Neural progenitor cell (in vitro differentiated cells): ENCODE results near the gene TLE6. TPM values are rescaled to one million over a fixed set of nuclear protein-coding genes. Genes with fewer than 3 reads are reported as not detected.

ENCODE experiments used
- DNase-seq: peaks from one replicate; pipeline ENCODE4 v3.0.0-alpha.2; 2016; ENCODE audit warnings: low spot score
- H2AFZ ChIP-seq: fragments of 200-600 bp; sonication (generic); replicated peaks from 2 replicates; pipeline ENCODE4 v1.6.1; 2016; ENCODE audit warnings: antibody characterized with exemption
- H3F3A ChIP-seq: fragments of 200-600 bp; sonication (generic); 2 replicates; pipeline ENCODE4 v1.6.1; 2016; ENCODE audit warnings: antibody characterized with exemption, low read depth
- H3K27ac ChIP-seq: fragments of 200-600 bp; sonication (generic); 2 replicates; pipeline ENCODE4 v1.5.1; 2016; ENCODE audit warnings: mild to moderate bottlenecking
- H3K27me3 ChIP-seq: fragments of 200-600 bp; sonication (generic); 2 replicates; pipeline ENCODE4 v1.6.1; 2016; ENCODE audit warnings: mild to moderate bottlenecking, moderate library complexity
- H3K36me3 ChIP-seq: fragments of 200-600 bp; sonication (generic); 2 replicates; pipeline ENCODE4 v1.5.1; 2016
- H3K4me1 ChIP-seq: fragments of 200-600 bp; sonication (generic); 2 replicates; pipeline ENCODE4 v1.6.1; 2016; ENCODE audit warnings: mixed run types
- H3K4me2 ChIP-seq: fragments of 200-600 bp; sonication (generic); 2 replicates; pipeline ENCODE4 v1.6.1; 2016
- H3K4me3 ChIP-seq: fragments of 200-600 bp; sonication (generic); 2 replicates; pipeline ENCODE4 v1.5.1; 2016
- H3K79me2 ChIP-seq: fragments of 200-600 bp; sonication (generic); 2 replicates; pipeline ENCODE4 v1.6.1; 2016; ENCODE audit warnings: low read depth
- H3K9ac ChIP-seq: fragments of 200-600 bp; sonication (generic); 2 replicates; pipeline ENCODE4 v1.6.1; 2016
- H3K9me3 ChIP-seq: fragments of 200-600 bp; sonication (generic); 2 replicates; pipeline ENCODE4 v1.5.1; 2016; ENCODE audit warnings: low read depth
- H4K20me1 ChIP-seq: fragments of 200-600 bp; sonication (generic); 2 replicates; pipeline ENCODE4 v1.6.1; 2016; ENCODE audit warnings: low read depth
- H3K27ac Mint-ChIP-seq: 3 replicates; pipeline ENCODE4 v1.8.0; 2021; ENCODE audit warnings: mixed read lengths
- H3K27me3 Mint-ChIP-seq: 2 replicates; pipeline ENCODE4 v1.8.0; 2022; ENCODE audit warnings: low read depth, mild to moderate bottlenecking, inconsistent platforms, moderate library complexity, mixed read lengths; ENCODE audit not compliant: insufficient read depth
- H3K36me3 Mint-ChIP-seq: 3 replicates; pipeline ENCODE4 v1.8.0; 2021; ENCODE audit warnings: mixed read lengths
- H3K4me1 Mint-ChIP-seq: 3 replicates; pipeline ENCODE4 v1.8.0; 2021; ENCODE audit warnings: mixed read lengths
- H3K4me3 Mint-ChIP-seq: 3 replicates; pipeline ENCODE4 v1.8.0; 2021; ENCODE audit warnings: mild to moderate bottlenecking, moderate library complexity, mixed read lengths
- H3K9me3 Mint-ChIP-seq: 3 replicates; pipeline ENCODE4 v1.8.0; 2020; ENCODE audit warnings: mixed read lengths
- EZH2 ChIP-seq: fragments of 200-600 bp; sonication (generic); IDR thresholded peaks from 2 replicates; pipeline ENCODE4 v1.6.1; 2017; ENCODE audit warnings: antibody characterized with exemption, mild to moderate bottlenecking, moderate library complexity
- EZH2phosphoT487 ChIP-seq: fragments of 200-600 bp; sonication (generic); IDR thresholded peaks from 2 replicates; pipeline ENCODE4 v1.6.1; 2017; ENCODE audit warnings: antibody characterized with exemption
- total RNA-seq: library from RNA; depleted of rRNA; stranded (reverse); fragments of >200 nt; gene quantifications from 2 replicates; pipeline ENCODE4 v1.2.3, GENCODE V29; 2015; ENCODE audit warnings: low replicate concordance
- TF ChIP-seq, protein P1 (sequence below): fragments of 200-600 bp; sonication (generic); IDR thresholded peaks from 2 replicates; pipeline ENCODE4 v1.5.1; 2017; ENCODE audit warnings: antibody characterized with exemption, mild to moderate bottlenecking

Gene TLE6
- total RNA-seq, 1 donor from 2014 or later = 0.22 TPM

DNA sequence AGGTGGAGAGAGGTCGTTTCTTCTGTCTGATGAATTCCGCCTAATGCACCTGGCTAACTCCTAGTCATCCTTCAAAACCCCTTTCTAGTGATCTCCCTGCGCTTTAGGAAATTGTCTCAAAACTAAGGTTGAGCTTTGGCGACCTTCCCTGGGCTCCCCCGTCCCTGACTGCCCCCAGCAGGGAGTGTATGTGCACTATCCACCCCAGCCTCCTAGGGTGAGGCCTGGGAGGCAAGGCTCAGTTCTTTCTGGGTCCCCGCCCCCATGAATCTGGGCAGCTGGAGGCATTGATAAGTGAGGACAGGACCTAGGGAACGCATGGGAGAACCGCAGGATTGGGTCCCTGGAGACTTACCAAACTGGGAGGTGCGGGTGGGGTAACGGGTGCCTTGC, 378 bp downstream of the TLE6 start:
- no peaks in the 10 kb centered on the region for H3K36me3 ChIP-seq
- peak overlapping the region; percentile 53 for H3K4me2 ChIP-seq
- peaks cover 14% of the 10 kb centered on the region for H3K4me1 ChIP-seq
- no peaks in the 10 kb centered on the region for H3K9me3 ChIP-seq
- H3K9me3 Mint-ChIP-seq = peaks cover 3% of the 10 kb centered on the region
- no peaks in the 10 kb centered on the region for H3K79me2 ChIP-seq
- H3K27me3 Mint-ChIP-seq = peaks cover 75% of the 10 kb centered on the region
- H2AFZ ChIP-seq = no peak overlapping the region
- H3K27me3 ChIP-seq = peaks cover 98% of the 10 kb centered on the region
- peak overlapping the region; percentile 38 for H3K4me3 Mint-ChIP-seq
- TF ChIP-seq EZH2phosphoT487 (no peak), EZH2 (no peak)
- TF ChIP-seq, protein P1, sequence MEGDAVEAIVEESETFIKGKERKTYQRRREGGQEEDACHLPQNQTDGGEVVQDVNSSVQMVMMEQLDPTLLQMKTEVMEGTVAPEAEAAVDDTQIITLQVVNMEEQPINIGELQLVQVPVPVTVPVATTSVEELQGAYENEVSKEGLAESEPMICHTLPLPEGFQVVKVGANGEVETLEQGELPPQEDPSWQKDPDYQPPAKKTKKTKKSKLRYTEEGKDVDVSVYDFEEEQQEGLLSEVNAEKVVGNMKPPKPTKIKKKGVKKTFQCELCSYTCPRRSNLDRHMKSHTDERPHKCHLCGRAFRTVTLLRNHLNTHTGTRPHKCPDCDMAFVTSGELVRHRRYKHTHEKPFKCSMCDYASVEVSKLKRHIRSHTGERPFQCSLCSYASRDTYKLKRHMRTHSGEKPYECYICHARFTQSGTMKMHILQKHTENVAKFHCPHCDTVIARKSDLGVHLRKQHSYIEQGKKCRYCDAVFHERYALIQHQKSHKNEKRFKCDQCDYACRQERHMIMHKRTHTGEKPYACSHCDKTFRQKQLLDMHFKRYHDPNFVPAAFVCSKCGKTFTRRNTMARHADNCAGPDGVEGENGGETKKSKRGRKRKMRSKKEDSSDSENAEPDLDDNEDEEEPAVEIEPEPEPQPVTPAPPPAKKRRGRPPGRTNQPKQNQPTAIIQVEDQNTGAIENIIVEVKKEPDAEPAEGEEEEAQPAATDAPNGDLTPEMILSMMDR = no peak
- H3F3A ChIP-seq = peaks cover 16% of the 10 kb centered on the region
- no peak overlapping the region for H3K27ac Mint-ChIP-seq
- H3K4me1 Mint-ChIP-seq = peaks cover 29% of the 10 kb centered on the region
- peak overlapping the region; percentile 17 for H3K4me3 ChIP-seq
- peak; percentile 23 for DNase-seq
- no peak overlapping the region for H3K27ac ChIP-seq
- no peaks in the 10 kb centered on the region for H3K36me3 Mint-ChIP-seq
- peaks cover 26% of the 10 kb centered on the region for H4K20me1 ChIP-seq
- H3K9ac ChIP-seq = no peak overlapping the region

DNA sequence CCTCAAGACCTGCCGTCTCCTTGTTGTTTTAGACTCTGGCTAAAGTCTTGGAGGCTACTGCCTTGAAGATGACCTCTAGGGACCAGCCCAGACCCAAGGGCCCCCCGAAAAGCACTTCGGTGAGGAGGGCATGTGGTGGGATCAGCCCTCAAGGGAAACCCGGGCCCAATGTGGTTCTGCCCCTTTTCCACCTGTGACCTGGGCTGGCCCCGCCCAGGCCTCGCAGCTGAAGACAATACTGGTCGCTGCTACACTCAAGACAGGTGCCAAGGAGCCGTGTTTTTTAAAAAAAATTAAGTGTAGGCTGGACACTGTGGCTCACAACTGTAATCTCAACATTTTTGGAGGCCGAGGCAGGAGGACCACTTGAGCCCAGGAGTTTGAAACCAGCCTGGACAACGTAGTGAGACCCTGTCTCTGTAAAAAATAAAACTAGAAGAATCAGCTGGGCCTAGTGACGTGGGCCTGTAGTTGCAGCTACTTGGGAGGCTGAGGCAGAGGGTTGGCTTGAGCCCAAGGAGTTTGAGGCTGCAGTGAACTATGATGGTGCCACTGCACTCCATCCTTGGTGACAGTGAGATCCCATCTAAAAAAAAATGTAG, 903 bp downstream of the TLE6 start:
- H3K9me3 Mint-ChIP-seq = peaks cover 3% of the 10 kb centered on the region
- Histone ChIP-seq H3K36me3 (no peaks in the 10 kb centered on the region), H3K4me3 (no peak overlapping the region), H3K27me3 (peaks cover 98% of the 10 kb centered on the region), H3F3A (peaks cover 21% of the 10 kb centered on the region), H3K79me2 (no peaks in the 10 kb centered on the region), H3K9ac (no peak overlapping the region), H3K9me3 (no peaks in the 10 kb centered on the region), H4K20me1 (peaks cover 31% of the 10 kb centered on the region), H3K4me2 (no peak overlapping the region), H2AFZ (no peak overlapping the region), H3K4me1 (peaks cover 19% of the 10 kb centered on the region), H3K27ac (no peak overlapping the region)
- H3K27ac Mint-ChIP-seq = no peak overlapping the region
- no peaks in the 10 kb centered on the region for H3K36me3 Mint-ChIP-seq
- H3K4me1 Mint-ChIP-seq = peaks cover 32% of the 10 kb centered on the region
- H3K27me3 Mint-ChIP-seq = peaks cover 72% of the 10 kb centered on the region
- H3K4me3 Mint-ChIP-seq = no peak overlapping the region
- DNase-seq = no peak
- TF ChIP-seq EZH2phosphoT487 = no peak
- TF ChIP-seq, protein P1 = no peak
- TF ChIP-seq EZH2 = no peak

DNA sequence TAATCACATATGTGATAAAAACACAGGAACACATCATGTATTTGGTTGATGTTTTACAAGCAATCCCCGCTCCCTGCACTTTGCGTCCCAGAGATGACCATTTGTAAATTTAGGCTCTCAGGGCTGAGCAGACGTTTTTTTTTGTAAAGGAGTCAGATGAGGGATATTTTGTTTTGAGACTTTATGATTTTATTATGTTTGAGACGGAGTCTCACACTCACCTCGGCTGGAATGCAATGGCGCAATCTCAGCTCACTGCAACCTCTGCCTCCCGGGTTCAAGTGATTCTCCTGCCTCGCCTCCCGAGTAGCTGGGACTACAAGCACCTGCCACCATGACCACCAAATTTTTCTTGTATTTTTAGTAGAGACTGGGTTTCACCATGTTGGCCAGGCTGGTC, 1.4 kb downstream of the TLE6 start:
- Histone ChIP-seq H3K9ac (no peak overlapping the region), H3F3A (peaks cover 26% of the 10 kb centered on the region), H3K36me3 (no peaks in the 10 kb centered on the region), H3K9me3 (no peaks in the 10 kb centered on the region), H3K4me3 (no peak overlapping the region), H3K27ac (no peak overlapping the region), H3K4me2 (no peak overlapping the region), H3K4me1 (peaks cover 21% of the 10 kb centered on the region), H2AFZ (no peak overlapping the region), H3K79me2 (no peaks in the 10 kb centered on the region), H4K20me1 (peaks cover 36% of the 10 kb centered on the region), H3K27me3 (peaks cover 98% of the 10 kb centered on the region)
- Mint-ChIP-seq H3K4me3 (no peak overlapping the region), H3K36me3 (no peaks in the 10 kb centered on the region), H3K27me3 (peaks cover 72% of the 10 kb centered on the region), H3K4me1 (peaks cover 37% of the 10 kb centered on the region), H3K9me3 (peaks cover 3% of the 10 kb centered on the region), H3K27ac (no peak overlapping the region)
- TF ChIP-seq, protein P1 = no peak
- TF ChIP-seq EZH2 = no peak
- TF ChIP-seq EZH2phosphoT487 = no peak
- DNase-seq = no peak
